Stimulated activated naive CD8-positive, alpha-beta T cell treated with anti-CD3 and anti-CD28 coated beads, Interleukin-15, amount 100 ng/mL, for 72 hours (primary cell): Measurements from ENCODE around the gene FBXL16.

ENCODE experiments used
- ATAC-seq: fragments of 150-1000 bp; cut with Tn5 transposase; 2 replicates; pipeline ENCODE4 v1.10.0; 2021; ENCODE audit warnings: mild to moderate bottlenecking, moderate library complexity
- DNase-seq, 2 donors: peaks; one replicate each; pipeline ENCODE4 v3.0.0; 2021 to 2022
- H3K27ac Mint-ChIP-seq, 2 donors: one replicate each; pipeline ENCODE4 v1.8.0; 2022; ENCODE audit warnings: mild to moderate bottlenecking in 2 of 2, mixed read lengths in 2 of 2, moderate library complexity in 2 of 2
- H3K27me3 Mint-ChIP-seq: one replicate; pipeline ENCODE4 v1.8.0; 2022; ENCODE audit warnings: mixed read lengths
- H3K4me1 Mint-ChIP-seq: one replicate; pipeline ENCODE4 v1.8.0; 2022; ENCODE audit warnings: mild to moderate bottlenecking, mixed read lengths
- H3K4me3 Mint-ChIP-seq, 2 donors: one replicate each; pipeline ENCODE4 v1.8.0; 2022; ENCODE audit warnings: mild to moderate bottlenecking in 2 of 2, mixed read lengths in 2 of 2, moderate library complexity in 1 of 2
- H3K9me3 Mint-ChIP-seq, 2 donors: one replicate each; pipeline ENCODE4 v1.8.0; 2022; ENCODE audit warnings: mixed read lengths in 2 of 2

FBXL16 gene

GRCh38 chr16:662095-662494, 43.5 kb downstream of the FBXL16 start:
- Mint-ChIP-seq H3K27ac (no peak overlapping the region), H3K27me3 (no peaks in the 10 kb centered on the region), H3K4me3 (no peak overlapping the region), H3K9me3 (no peaks in the 10 kb centered on the region), H3K4me1 (peaks cover 15% of the 10 kb centered on the region)
- no peak for DNase-seq
- ATAC-seq: no peak

- H3K27me3 Mint-ChIP-seq: no peaks in the 10 kb centered on the region
- ATAC-seq (no peak), DNase-seq (no peak)
- no peaks in the 10 kb centered on the region for H3K9me3 Mint-ChIP-seq
- H3K27ac Mint-ChIP-seq: peak overlapping the region in 1 of 2 donors; percentile 54
- peaks cover 15% of the 10 kb centered on the region for H3K4me1 Mint-ChIP-seq
- peak overlapping the region in 1 of 2 donors; percentile 51 for H3K4me3 Mint-ChIP-seq
Measured at GRCh38 chr16:661184-661821, 44.3 kb downstream of the FBXL16 start.

DNA sequence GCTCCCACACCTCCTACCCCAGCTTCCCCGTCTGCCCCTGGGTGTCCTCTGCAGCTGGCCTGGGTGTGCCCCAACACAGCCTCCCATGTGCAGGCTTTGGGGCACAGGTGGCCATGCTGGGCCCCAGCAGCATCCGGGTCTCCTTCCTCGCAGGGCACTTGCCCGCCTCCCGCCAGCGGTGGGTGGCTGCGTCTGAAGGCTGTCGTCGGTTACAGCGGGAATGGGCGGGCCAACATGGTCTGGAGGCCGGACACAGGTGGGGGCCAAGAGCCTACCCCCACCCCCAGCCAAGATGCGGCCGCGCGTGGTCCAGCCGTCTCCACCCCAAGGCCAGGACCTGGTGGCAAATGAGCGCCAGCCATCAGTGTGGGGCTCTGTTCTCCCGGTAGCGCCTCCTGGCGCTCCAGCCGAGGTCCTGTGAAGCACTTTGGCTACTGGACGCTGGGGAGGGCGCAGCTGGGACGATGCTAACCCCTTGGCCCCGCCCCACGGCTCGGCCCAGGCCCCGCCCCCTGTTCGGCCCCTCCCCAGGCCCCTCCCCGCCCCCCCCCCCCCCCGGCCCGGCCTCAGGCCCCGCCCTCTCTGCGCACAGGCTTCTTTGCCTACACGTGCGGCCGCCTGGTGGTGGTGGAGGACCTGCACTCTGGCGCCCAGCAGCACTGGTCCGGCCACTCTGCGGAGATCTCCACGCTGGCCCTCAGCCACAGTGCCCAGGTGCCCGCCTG, 45.0 kb downstream of the FBXL16 start:
- DNase-seq (peak; percentile 57 to 58), ATAC-seq (peak; percentile 66)
- H3K9me3 Mint-ChIP-seq: no peaks in the 10 kb centered on the region
- peaks cover 15% of the 10 kb centered on the region for H3K4me1 Mint-ChIP-seq
- H3K27me3 Mint-ChIP-seq: no peaks in the 10 kb centered on the region
- peak overlapping the region in 1 of 2 donors; percentile 48 for H3K27ac Mint-ChIP-seq
- peak overlapping the region in 1 of 2 donors; percentile 51 for H3K4me3 Mint-ChIP-seq

DNA sequence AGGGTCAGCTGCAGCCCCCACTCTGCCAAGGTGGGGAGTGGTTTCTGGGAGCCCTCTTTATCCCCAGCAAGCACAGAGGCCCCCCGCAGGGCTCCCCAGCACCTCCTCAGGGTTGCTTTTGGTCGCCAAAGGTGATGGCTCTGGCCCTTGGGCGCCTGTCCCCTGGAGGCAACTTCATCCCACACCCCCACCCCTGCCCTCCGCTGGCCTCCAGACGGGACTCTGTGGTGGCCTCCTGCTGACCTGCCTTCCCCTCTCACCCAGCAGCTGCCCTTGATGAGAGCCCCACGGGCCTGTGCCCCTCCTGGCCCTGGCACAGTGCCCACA, 45.5 kb downstream of the FBXL16 start:
- no peaks in the 10 kb centered on the region for H3K9me3 Mint-ChIP-seq

GRCh38 chr16:659618-660017, 46.0 kb downstream of the FBXL16 start:
- ATAC-seq: no peak
- no peaks in the 10 kb centered on the region for H3K9me3 Mint-ChIP-seq

More for the DNA sequence above, 45.5 kb downstream of the FBXL16 start:
- peaks cover 15% of the 10 kb centered on the region for H3K4me1 Mint-ChIP-seq
- H3K4me3 Mint-ChIP-seq: no peak overlapping the region
- no peak for ATAC-seq
- no peak for DNase-seq
- H3K27ac Mint-ChIP-seq: no peak overlapping the region
- H3K27me3 Mint-ChIP-seq: no peaks in the 10 kb centered on the region

GRCh38 chr16:658679-659571, 46.7 kb downstream of the FBXL16 start:
- no peaks in the 10 kb centered on the region for H3K9me3 Mint-ChIP-seq
- H3K27ac Mint-ChIP-seq: peak overlapping the region in 1 of 2 donors; percentile 65
- DNase-seq (no peak), ATAC-seq (no peak)
- no peaks in the 10 kb centered on the region for H3K27me3 Mint-ChIP-seq
- peaks cover 15% of the 10 kb centered on the region for H3K4me1 Mint-ChIP-seq
- H3K4me3 Mint-ChIP-seq: no peak overlapping the region

More at GRCh38 chr16:659618-660017, 46.0 kb downstream of the FBXL16 start:
- no peak for DNase-seq
- Mint-ChIP-seq H3K27me3 (no peaks in the 10 kb centered on the region), H3K4me3 (no peak overlapping the region), H3K4me1 (peaks cover 15% of the 10 kb centered on the region), H3K27ac (no peak overlapping the region)

GRCh38 chr16:657487-657886, 48.1 kb downstream of the FBXL16 start:
- H3K4me1 Mint-ChIP-seq: peaks cover 15% of the 10 kb centered on the region
- no peaks in the 10 kb centered on the region for H3K27me3 Mint-ChIP-seq
- no peak for ATAC-seq
- no peak overlapping the region for H3K27ac Mint-ChIP-seq
- no peak overlapping the region for H3K4me3 Mint-ChIP-seq
- H3K9me3 Mint-ChIP-seq: no peaks in the 10 kb centered on the region
- DNase-seq: no peak

GRCh38 chr16:654034-654433, 51.6 kb downstream of the FBXL16 start:
- H3K27me3 Mint-ChIP-seq: no peaks in the 10 kb centered on the region
- no peak overlapping the region for H3K4me3 Mint-ChIP-seq
- peaks cover 19% of the 10 kb centered on the region for H3K4me1 Mint-ChIP-seq
- DNase-seq (no peak), ATAC-seq (no peak)
- peak overlapping the region in 1 of 2 donors; percentile 34 for H3K27ac Mint-ChIP-seq
- H3K9me3 Mint-ChIP-seq: no peaks in the 10 kb centered on the region

DNA sequence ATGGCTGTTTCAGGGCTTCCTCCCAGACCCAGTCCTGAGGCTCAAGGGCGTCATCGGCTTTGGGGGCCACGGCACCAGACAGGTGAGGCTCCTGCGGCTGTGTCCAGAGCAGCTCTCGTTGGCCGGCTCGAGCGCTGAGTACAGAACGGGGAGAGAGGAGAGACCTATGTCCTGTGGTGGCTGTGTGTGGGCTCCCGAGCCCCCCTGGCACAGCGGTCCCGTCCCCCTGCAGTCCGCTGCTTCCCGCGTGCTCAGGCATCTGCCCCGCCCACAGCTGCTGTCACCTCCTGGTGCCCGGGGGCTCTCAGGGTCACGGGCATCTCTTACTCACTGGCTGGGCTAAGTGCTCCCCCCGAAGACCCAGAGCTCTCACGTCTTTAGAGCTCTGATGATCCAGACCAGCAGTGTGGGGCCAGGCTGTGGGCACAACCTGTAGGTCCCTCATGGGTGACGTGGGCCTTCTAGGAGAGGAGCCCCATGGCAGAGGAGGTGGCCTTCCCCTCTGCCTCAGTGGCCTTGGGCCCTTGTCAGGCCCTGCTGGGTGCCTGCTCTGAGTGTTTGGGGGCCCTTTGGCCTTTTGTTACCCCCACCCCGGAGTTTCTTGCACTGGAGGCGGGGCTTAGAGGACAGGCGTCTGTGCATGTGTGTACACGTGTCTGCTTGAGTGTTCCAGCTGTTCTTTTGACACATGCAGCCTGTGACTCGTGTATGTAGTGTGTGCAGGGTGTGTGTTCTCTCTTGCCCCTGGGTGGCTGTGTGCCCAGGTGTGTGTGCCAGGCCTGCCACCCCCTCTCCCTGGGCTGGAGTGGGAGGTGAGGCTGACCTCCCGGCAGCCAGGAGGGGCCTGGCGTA, 52.9 kb downstream of the FBXL16 start:
- Mint-ChIP-seq H3K4me3 (no peak overlapping the region), H3K27me3 (no peaks in the 10 kb centered on the region), H3K9me3 (no peaks in the 10 kb centered on the region), H3K27ac (peak overlapping the region in 1 of 2 donors; percentile 76), H3K4me1 (peaks cover 27% of the 10 kb centered on the region)
- ATAC-seq: no peak
- no peak for DNase-seq

DNA sequence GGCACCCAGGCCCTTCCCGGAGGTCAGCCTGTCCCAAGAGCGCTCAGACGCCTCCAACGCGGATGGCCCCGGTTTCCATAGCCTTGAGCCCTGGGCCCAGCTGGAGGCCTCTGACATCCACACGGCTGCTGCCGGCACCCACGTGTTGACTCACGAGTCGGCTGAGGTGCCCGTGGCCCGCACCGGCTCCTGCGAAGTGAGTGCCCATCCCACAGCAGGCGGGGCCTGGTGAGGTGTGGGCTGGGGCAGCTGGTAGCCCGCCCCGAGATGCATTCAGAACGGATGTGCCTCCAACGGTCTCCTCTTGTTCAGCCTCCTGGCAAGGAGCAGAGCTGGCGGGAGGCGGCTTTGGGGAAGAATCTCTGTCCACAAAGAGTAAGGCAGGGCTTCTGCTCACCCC, 53.8 kb downstream of the FBXL16 start:
- Mint-ChIP-seq H3K9me3 (no peaks in the 10 kb centered on the region), H3K27me3 (no peaks in the 10 kb centered on the region), H3K27ac (no peak overlapping the region), H3K4me3 (no peak overlapping the region), H3K4me1 (peaks cover 35% of the 10 kb centered on the region)
- ATAC-seq (no peak), DNase-seq (no peak)

DNA sequence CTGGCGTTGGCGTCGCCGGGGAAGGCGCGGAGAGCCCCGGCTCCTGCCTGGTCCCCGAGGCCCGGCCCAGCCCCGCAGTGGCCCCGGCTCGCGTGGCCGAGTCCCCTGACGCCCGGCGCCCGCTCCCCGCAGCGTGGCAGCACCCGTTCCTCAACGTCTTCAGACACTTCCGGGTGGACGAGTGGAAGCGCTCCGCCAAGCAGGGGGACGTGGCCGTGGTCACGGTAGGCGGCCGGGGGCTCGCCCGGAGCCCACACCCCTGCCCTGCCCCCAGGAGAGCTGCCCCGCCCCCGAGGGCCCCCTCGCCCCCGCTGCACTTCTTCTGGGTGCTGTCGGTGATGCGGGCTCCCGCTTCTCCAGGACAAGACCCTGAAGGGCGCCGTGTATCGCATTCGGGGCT, 56.0 kb downstream of the FBXL16 start:
- Mint-ChIP-seq H3K4me3 (peak overlapping the region; percentile 79 to 81), H3K27me3 (no peaks in the 10 kb centered on the region), H3K9me3 (no peaks in the 10 kb centered on the region), H3K4me1 (peaks cover 56% of the 10 kb centered on the region), H3K27ac (peak overlapping the region in 1 of 2 donors; percentile 82)
- ATAC-seq (peak; percentile 21), DNase-seq (no peak)

- peak within 1 kb of the TSS; percentile 86 to 90 for H3K4me3 Mint-ChIP-seq
- peaks cover 62% of the 10 kb centered on the region for H3K4me1 Mint-ChIP-seq
- peak within 1 kb of the TSS; percentile 52 to 94 for H3K27ac Mint-ChIP-seq
- no peaks in the 10 kb centered on the region for H3K27me3 Mint-ChIP-seq
- no peaks in the 10 kb centered on the region for H3K9me3 Mint-ChIP-seq
- DNase-seq (peak; percentile 86 to 92), ATAC-seq (peak; percentile 93)
Measured at GRCh38 chr16:648781-649589, 56.6 kb downstream of the FBXL16 start, which contains the start of gene WDR90. WDR90 (plus strand) TSS chr16:649365; CDS start chr16:649417, 52 bp downstream.

GRCh38 chr16:648071-648780, 57.4 kb downstream of the FBXL16 start:
- Mint-ChIP-seq H3K4me1 (peaks cover 70% of the 10 kb centered on the region), H3K27ac (peak overlapping the region; percentile 52 to 94), H3K9me3 (no peaks in the 10 kb centered on the region), H3K27me3 (no peaks in the 10 kb centered on the region), H3K4me3 (peak overlapping the region; percentile 86 to 90)
- DNase-seq: peak; percentile 34 to 57
- peak; percentile 19 for ATAC-seq
